ENCODE results near the gene JADE2. TPM values are rescaled to one million over a fixed set of nuclear protein-coding genes. Genes with fewer than 3 reads are reported as not detected.

JADE2 gene
- total RNA-seq, 1 experiment from 2014 or later = 138 TPM

- no TSS peak for BruUV-seq (replicated peaks)
- TF ChIP-seq CTCF (IDR thresholded peaks at IDR 0.05; ENCODE audit: unreplicated experiment) = no peak
- ChIA-PET CTCF (interaction anchor here (0.7 to 1.9 kb wide), 7 partner anchors 9 to 1132 kb away, joined by 3 to 5 read pairs (median 3); no protein-coding TSS in a partner anchor), POLR2A (interaction anchor here (0.6 to 1.8 kb wide), 6 partner anchors 23 to 161 kb away, joined by 3 to 5 read pairs (median 4); partner anchors contain the start of gene CDKN2AIPNL)
- intact Hi-C loops (cut with micrococcal nuclease) = no loop called here
- Mint-ChIP-seq H3K27ac (ENCODE audit: low read depth, unreplicated experiment) (no peak overlapping the region), H3K9me3 (ENCODE audit: unreplicated experiment) (no peaks in the 10 kb centered on the region), H3K4me1 (ENCODE audit: insufficient read depth, unreplicated experiment) (peaks cover 62% of the 10 kb centered on the region), H3K36me3 (ENCODE audit: insufficient read depth, unreplicated experiment) (peaks cover 53% of the 10 kb centered on the region), H3K4me3 (ENCODE audit: unreplicated experiment) (no peak overlapping the region), H3K27me3 (ENCODE audit: insufficient read depth, unreplicated experiment) (no peaks in the 10 kb centered on the region)
- DNase-seq (ENCODE audit: unreplicated experiment) = no peak
Measured at GRCh38 chr5:134533115-134533815, 7.8 kb downstream of the JADE2 start.

GRCh38 chr5:134534058-134534725, 8.7 kb downstream of the JADE2 start:
- Mint-ChIP-seq H3K4me1 (ENCODE audit: insufficient read depth, unreplicated experiment) (peaks cover 53% of the 10 kb centered on the region), H3K9me3 (ENCODE audit: unreplicated experiment) (no peaks in the 10 kb centered on the region), H3K27me3 (ENCODE audit: insufficient read depth, unreplicated experiment) (no peaks in the 10 kb centered on the region), H3K27ac (ENCODE audit: low read depth, unreplicated experiment) (no peak overlapping the region), H3K36me3 (ENCODE audit: insufficient read depth, unreplicated experiment) (peaks cover 57% of the 10 kb centered on the region), H3K4me3 (ENCODE audit: unreplicated experiment) (no peak overlapping the region)
- no peak for DNase-seq (ENCODE audit: unreplicated experiment)
- BruUV-seq (replicated peaks) = no TSS peak
- ChIA-PET POLR2A (interaction anchor here (1.3 to 1.8 kb wide), 3 partner anchors 11 to 162 kb away, joined by 3 to 5 read pairs (median 4); partner anchors contain the start of gene CDKN2AIPNL), CTCF (interaction anchor here (0.5 to 1.9 kb wide), 6 partner anchors 11 to 188 kb away, joined by 3 to 5 read pairs (median 4); partner anchors contain the start of gene CDKN2AIPNL)
- TF ChIP-seq CTCF (IDR thresholded peaks at IDR 0.05; ENCODE audit: unreplicated experiment) = no peak
- intact Hi-C loops (cut with micrococcal nuclease) = no loop called here

- intact Hi-C loops (cut with micrococcal nuclease) = no loop called here
- H3K9me3 Mint-ChIP-seq (ENCODE audit: unreplicated experiment) = no peaks in the 10 kb centered on the region
- no peak for TF ChIP-seq CTCF (IDR thresholded peaks at IDR 0.05; ENCODE audit: unreplicated experiment)
- ChIA-PET POLR2A (interaction anchor here (1.3 to 1.8 kb wide), 3 partner anchors 11 to 162 kb away, joined by 3 to 5 read pairs (median 4); partner anchors contain the start of gene CDKN2AIPNL), CTCF (interaction anchor here (1.1 to 1.9 kb wide), 2 partner anchors 23 to 123 kb away, joined by 3 to 4 read pairs; partner anchors contain the start of gene CDKN2AIPNL)
- BruUV-seq (replicated peaks) = no TSS peak
- no peaks in the 10 kb centered on the region for H3K27me3 Mint-ChIP-seq (ENCODE audit: insufficient read depth, unreplicated experiment)
- H3K36me3 Mint-ChIP-seq (ENCODE audit: insufficient read depth, unreplicated experiment) = peaks cover 63% of the 10 kb centered on the region
- no peak overlapping the region for H3K27ac Mint-ChIP-seq (ENCODE audit: low read depth, unreplicated experiment)
- no peak for DNase-seq (ENCODE audit: unreplicated experiment)
- peaks cover 48% of the 10 kb centered on the region for H3K4me1 Mint-ChIP-seq (ENCODE audit: insufficient read depth, unreplicated experiment)
- H3K4me3 Mint-ChIP-seq (ENCODE audit: unreplicated experiment) = no peak overlapping the region
Measured at GRCh38 chr5:134534726-134535110, 9.2 kb downstream of the JADE2 start.

GRCh38 chr5:134536876-134537275, 11.4 kb downstream of the JADE2 start:
- no peaks in the 10 kb centered on the region for H3K9me3 Mint-ChIP-seq (ENCODE audit: unreplicated experiment)
- TF ChIP-seq CTCF (IDR thresholded peaks at IDR 0.05; ENCODE audit: unreplicated experiment) = no peak
- H3K4me3 Mint-ChIP-seq (ENCODE audit: unreplicated experiment) = no peak overlapping the region
- peaks cover 70% of the 10 kb centered on the region for H3K36me3 Mint-ChIP-seq (ENCODE audit: insufficient read depth, unreplicated experiment)
- DNase-seq (ENCODE audit: unreplicated experiment) = no peak
- POLR2A ChIA-PET = interaction anchor here (0.6 to 1.7 kb wide), 4 partner anchors 9 to 165 kb away, joined by 3 to 5 read pairs (median 4); partner anchors contain the start of genes CDKN2AIPNL and UBE2B
- BruUV-seq (replicated peaks) = no TSS peak
- CTCF ChIA-PET = interaction anchor here (0.6 to 3.0 kb wide), 6 partner anchors 8 to 203 kb away, joined by 3 to 9 read pairs (median 3); no protein-coding TSS in a partner anchor
- peaks cover 30% of the 10 kb centered on the region for H3K4me1 Mint-ChIP-seq (ENCODE audit: insufficient read depth, unreplicated experiment)
- no peaks in the 10 kb centered on the region for H3K27me3 Mint-ChIP-seq (ENCODE audit: insufficient read depth, unreplicated experiment)
- intact Hi-C loops (cut with micrococcal nuclease) = no loop called here
- H3K27ac Mint-ChIP-seq (ENCODE audit: low read depth, unreplicated experiment) = peak overlapping the region; percentile 52

Data from MCF 10A (cell line).